ENCODE data around the gene PRR12. TPM values are rescaled to one million over a fixed set of nuclear protein-coding genes. Genes with fewer than 3 reads are reported as not detected.

Gene PRR12
- total and polyA plus RNA-seq, 2 donors (not counting 3 experiments of a cell fraction or from before 2014, with no cell fraction given): 1.9 to 37.0 TPM

GRCh38 chr19:49631014-49631588 lies 40.1 kb downstream of the PRR12 start:
- Histone ChIP-seq H3K27me3 (ENCODE audit: control insufficient read depth in 2 of 2, insufficient read depth in 2 of 2, low read length in 2 of 2) (no peaks in the 10 kb centered on the region), H3K4me1 (ENCODE audit: control insufficient read depth, extremely low read depth, insufficient read depth, low read length) (peaks cover 10% of the 10 kb centered on the region), H3K9me1 (replicated peaks; ENCODE audit: control insufficient read depth, extremely low read depth, insufficient read depth, low read length) (no peaks in the 10 kb centered on the region), H3K9ac (replicated peaks; ENCODE audit: extremely low read depth, insufficient read depth, low read length) (no peak overlapping the region), H3K4me2 (ENCODE audit: insufficient read depth, low read length) (no peak overlapping the region), H2AFZ (ENCODE audit: low read depth, low read length) (no peak overlapping the region), H3K36me3 (ENCODE audit: control insufficient read depth in 2 of 2, extremely low read depth in 1 of 2, insufficient read depth in 2 of 2, low read length in 2 of 2) (peaks cover 0 to 2% of the 10 kb centered on the region in 2 experiments), H4K20me1 (replicated peaks; ENCODE audit: control insufficient read depth, extremely low read depth, insufficient read depth, low read length) (no peaks in the 10 kb centered on the region), H3K9me3 (replicated peaks; ENCODE audit: control insufficient read depth, insufficient read depth, low read length) (no peaks in the 10 kb centered on the region), H3K4me3 (replicated peaks in 1 of 3; ENCODE audit: insufficient read depth in 1 of 3, low read depth in 1 of 3, low read length in 3 of 3) (no peak overlapping the region), H3K79me2 (ENCODE audit: control insufficient read depth, insufficient read depth, low read length) (no peaks in the 10 kb centered on the region), H3K27ac (ENCODE audit: insufficient read depth, low read depth, low read length) (no peak overlapping the region)
- CTCF ChIA-PET: interaction anchor here (1.3 to 2.3 kb wide), 2 partner anchors 9 to 13 kb away, joined by 4 to 11 read pairs; partner anchors contain the start of gene RRAS
- POLR2A ChIA-PET: interaction anchor here (0.8 to 1.4 kb wide), 2 partner anchors 9 to 102 kb away, joined by 4 to 7 read pairs; partner anchors contain the start of gene RRAS
- BruUV-seq (replicated peaks): no TSS peak
- TF ChIP-seq EZH2 (IDR thresholded peaks at IDR 0.05; ENCODE audit: borderline replicate concordance, low read depth, low read length, severe bottlenecking) (no peak), GATA2 (IDR thresholded peaks at IDR 0.05; ENCODE audit: insufficient read depth, insufficient read length, low read depth, low read length) (peak; percentile 41), POLR2AphosphoS5 (IDR thresholded peaks at IDR 0.05; ENCODE audit: insufficient read depth, low read depth, low read length) (peak; percentile 27)
- dilution Hi-C loops (cut with MboI; ENCODE audit: extremely low pct_ligation_motif_present, low sequenced_read_pairs): no loop called here
- FAIRE-seq: peak; percentile 55
- DNase-seq (ENCODE audit: low read depth, low spot score): peak; percentile 29
- intact Hi-C loops (cut with micrococcal nuclease): no loop called here

DNA sequence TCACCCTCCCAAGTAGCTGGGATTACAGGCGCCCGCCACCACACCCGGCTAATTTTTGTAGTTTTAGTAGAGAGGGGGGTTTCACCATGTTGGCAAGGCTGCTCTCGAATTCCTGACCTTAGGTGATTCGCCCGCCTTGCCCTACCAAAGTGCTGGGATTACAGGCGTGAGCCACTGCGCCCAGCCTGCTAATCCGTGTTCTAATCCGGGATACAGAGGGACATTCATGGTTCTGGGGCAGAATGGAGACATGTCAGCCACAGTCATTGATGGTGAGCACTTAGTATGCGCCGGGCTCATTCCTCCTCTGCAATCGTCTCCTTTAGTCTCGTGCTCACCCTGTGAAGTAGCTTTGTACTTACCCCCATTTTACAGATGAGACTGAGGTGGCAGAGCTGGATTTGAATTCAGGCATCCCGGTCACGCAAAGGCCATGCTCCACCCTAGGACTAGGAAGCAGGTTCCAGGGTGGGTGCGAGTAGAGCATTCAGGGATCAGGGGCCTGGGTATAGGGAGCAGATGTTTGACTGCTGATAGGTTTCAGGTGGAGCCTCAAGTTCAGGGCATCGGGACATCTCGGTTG lies 40.7 kb downstream of the PRR12 start:
- CTCF ChIA-PET: interaction anchor here (1.3 to 2.3 kb wide), 2 partner anchors 8 to 14 kb away, joined by 4 to 11 read pairs; partner anchors contain the start of gene RRAS
- BruUV-seq (replicated peaks): TSS peak; percentile 4
- no peak for FAIRE-seq

More for the DNA sequence above, 40.7 kb downstream of the PRR12 start:
- Histone ChIP-seq H3K27ac (ENCODE audit: insufficient read depth, low read depth, low read length) (no peak overlapping the region), H3K27me3 (ENCODE audit: control insufficient read depth in 2 of 2, insufficient read depth in 2 of 2, low read length in 2 of 2) (no peaks in the 10 kb centered on the region), H3K79me2 (ENCODE audit: control insufficient read depth, insufficient read depth, low read length) (peaks cover 2% of the 10 kb centered on the region), H2AFZ (ENCODE audit: low read depth, low read length) (no peak overlapping the region), H3K9me1 (replicated peaks; ENCODE audit: control insufficient read depth, extremely low read depth, insufficient read depth, low read length) (no peaks in the 10 kb centered on the region), H3K9ac (replicated peaks; ENCODE audit: extremely low read depth, insufficient read depth, low read length) (no peak overlapping the region), H3K4me3 (replicated peaks in 1 of 3; ENCODE audit: insufficient read depth in 1 of 3, low read depth in 1 of 3, low read length in 3 of 3) (no peak overlapping the region), H4K20me1 (replicated peaks; ENCODE audit: control insufficient read depth, extremely low read depth, insufficient read depth, low read length) (no peaks in the 10 kb centered on the region), H3K4me2 (ENCODE audit: insufficient read depth, low read length) (no peak overlapping the region), H3K9me3 (replicated peaks; ENCODE audit: control insufficient read depth, insufficient read depth, low read length) (no peaks in the 10 kb centered on the region), H3K36me3 (ENCODE audit: control insufficient read depth in 2 of 2, extremely low read depth in 1 of 2, insufficient read depth in 2 of 2, low read length in 2 of 2) (peaks cover 0 to 2% of the 10 kb centered on the region in 2 experiments), H3K4me1 (ENCODE audit: control insufficient read depth, extremely low read depth, insufficient read depth, low read length) (peaks cover 10% of the 10 kb centered on the region)
- POLR2A ChIA-PET: interaction anchor here (1.4 kb wide), 1 partner anchor 8 kb away, joined by 7 read pairs; the partner anchor contains the start of gene RRAS
- DNase-seq (ENCODE audit: low read depth, low spot score): no peak
- no peak for TF ChIP-seq CTCF (IDR thresholded peaks at IDR 0.05; ENCODE audit: extremely low read depth in 1 of 2, insufficient read depth in 1 of 2, low read depth in 1 of 2, low read length in 2 of 2)
- TF ChIP-seq FOS (IDR thresholded peaks at IDR 0.05; ENCODE audit: borderline replicate concordance, insufficient read depth, low read length): no peak
- no peak for TF ChIP-seq EZH2 (IDR thresholded peaks at IDR 0.05; ENCODE audit: borderline replicate concordance, low read depth, low read length, severe bottlenecking)
- no peak for TF ChIP-seq POLR2AphosphoS5 (IDR thresholded peaks at IDR 0.05; ENCODE audit: insufficient read depth, low read depth, low read length)
- TF ChIP-seq JUN (IDR thresholded peaks at IDR 0.05; ENCODE audit: borderline replicate concordance, insufficient read depth, insufficient read length, low read depth): no peak
- TF ChIP-seq, protein P1, sequence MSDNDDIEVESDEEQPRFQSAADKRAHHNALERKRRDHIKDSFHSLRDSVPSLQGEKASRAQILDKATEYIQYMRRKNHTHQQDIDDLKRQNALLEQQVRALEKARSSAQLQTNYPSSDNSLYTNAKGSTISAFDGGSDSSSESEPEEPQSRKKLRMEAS (IDR thresholded peaks at IDR 0.05; ENCODE audit: insufficient read depth, insufficient read length): no peak
- no peak for TF ChIP-seq POLR2A (IDR thresholded peaks at IDR 0.05; ENCODE audit: low read depth, low read length)
- no peak for TF ChIP-seq MYC (IDR thresholded peaks at IDR 0.05; ENCODE audit: low read depth, low read length)
- TF ChIP-seq GATA2 (IDR thresholded peaks at IDR 0.05; ENCODE audit: insufficient read depth, insufficient read length, low read depth, low read length): no peak
- dilution Hi-C loops (cut with MboI; ENCODE audit: extremely low pct_ligation_motif_present, low sequenced_read_pairs) (no loop called here), intact Hi-C loops (cut with micrococcal nuclease) (no loop called here)
